ENCODE measurements around the gene KMT5C.

Gene KMT5C

DNA sequence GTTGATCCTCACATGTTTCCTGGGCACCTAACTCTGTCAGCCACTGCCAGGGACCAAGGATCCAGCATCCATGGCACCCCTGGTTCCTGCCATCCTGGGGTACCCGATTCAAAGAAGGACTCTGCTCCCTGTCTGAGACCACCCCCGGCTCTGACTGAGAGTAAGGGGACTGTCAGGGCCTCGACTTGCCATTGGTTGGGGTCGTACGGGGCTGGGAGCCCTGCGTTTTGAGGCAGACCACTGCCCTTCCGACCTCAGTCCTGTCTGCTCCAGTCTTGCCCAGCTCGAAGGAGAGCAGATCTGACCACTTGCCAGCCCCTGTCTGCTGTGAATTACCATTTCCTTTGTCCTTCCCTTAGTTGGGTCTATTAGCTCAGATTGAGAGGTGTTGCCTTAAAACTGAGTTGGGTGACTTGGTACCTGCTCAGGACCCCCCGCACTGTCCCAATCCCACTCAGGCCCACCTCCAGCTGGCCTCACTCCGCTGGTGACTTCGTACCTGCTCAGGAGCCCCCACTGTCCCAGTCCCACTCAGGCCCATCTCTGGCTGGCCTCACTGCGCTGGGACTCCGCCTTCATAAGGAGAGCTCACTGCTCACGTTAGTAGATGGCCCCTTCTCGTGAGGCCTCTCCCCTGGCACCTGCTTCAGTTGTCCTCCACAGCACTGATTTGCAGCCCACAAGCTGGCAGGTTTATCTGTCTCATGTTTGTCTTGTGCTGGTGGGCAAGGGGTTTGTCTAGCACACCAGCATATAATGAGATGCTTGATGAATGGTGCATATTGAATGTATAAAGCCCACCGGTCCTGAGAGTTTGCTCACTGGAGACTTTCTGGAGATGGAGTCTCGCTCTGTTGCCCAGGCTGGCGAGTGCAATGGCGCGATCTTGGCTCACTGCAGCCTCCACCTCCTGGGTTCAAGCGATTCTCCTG, 50.0 kb downstream of the KMT5C start:
- DNase-seq: no peak

DNA sequence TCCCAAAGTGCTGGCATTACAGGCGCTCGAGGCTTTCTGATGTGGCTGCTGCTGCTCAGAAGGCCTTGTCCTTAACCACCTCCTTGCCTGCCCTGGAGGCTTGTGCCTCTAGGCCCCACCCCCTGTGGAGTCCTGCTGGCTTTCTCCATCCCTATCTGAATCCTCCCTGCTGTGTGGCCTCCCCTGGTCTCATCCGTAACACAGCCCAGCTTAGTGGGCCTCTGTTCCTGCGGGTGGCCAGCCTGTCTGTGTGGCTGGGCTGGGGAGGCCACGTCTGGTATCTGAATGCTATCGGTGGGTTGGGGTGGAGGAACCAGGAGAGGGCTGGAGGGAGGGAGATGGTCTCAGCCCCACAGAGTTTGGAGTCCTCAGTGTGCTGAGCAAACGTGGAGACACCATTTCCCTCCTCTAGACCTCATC, 50.8 kb downstream of the KMT5C start:
- no peak for DNase-seq

- no peak for DNase-seq
Measured at GRCh38 chr19:55391191-55391670, 51.6 kb downstream of the KMT5C start.

GRCh38 chr19:55391702-55392615, 52.3 kb downstream of the KMT5C start:
- DNase-seq: no peak

DNA sequence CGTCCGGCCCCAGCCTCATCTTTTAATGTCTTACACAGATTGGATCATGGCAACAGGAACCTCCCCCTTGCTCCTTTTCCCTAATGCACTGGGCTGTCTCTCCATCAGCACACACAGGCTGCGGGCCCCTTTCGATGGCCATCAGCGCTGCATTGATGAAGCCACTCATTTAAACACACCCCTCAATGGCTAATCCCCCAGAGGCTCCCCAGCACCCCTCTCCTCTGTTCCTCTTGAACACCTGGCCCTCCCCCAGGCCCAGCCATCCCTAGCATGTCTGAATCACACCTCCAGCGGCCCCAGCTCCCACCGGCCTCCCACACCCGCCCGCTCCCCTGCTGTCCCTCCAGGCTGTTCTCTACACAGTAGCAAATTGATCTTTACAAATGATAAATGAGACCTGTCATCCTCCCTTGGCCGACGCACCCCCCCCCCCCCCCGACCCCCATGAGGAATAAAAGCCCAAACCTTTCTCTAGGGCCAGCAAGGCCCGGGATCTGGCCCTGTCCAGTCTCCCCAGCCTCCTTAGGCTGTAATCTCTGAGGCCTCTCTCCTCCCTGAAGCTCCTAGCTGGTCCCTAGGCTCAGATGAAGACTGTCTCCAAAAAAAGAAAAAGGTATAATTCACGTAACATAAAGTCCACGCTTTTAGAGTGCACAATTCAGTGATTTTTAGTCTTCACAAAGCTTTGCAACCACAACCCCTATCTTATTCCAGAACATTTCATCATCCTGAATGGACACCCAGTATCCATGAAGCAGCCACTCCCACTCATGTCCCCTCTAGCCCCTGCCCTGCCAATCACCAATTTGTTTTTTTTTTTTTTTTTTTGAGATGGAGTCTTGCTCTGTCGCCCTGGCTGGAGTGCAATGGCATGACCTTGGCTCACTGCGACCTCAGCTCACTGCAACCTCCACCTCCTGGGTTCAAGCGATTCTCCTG, 53.4 kb downstream of the KMT5C start:
- no peak for DNase-seq

All from activated gamma-delta T cell treated with Interleukin-2 at 50 U/mL for 16 hours (primary cell).